Kidney (tissue), 14 donors: Measurements from ENCODE around the gene KLHL40. TPM values are rescaled to one million over a fixed set of nuclear protein-coding genes. Genes with fewer than 3 reads are reported as not detected.

Experiments
- DNase-seq, 5 donors: peaks; one replicate each; pipeline ENCODE4 v3.0.0-alpha.2; 2013 to 2020
- FAIRE-seq: peaks from 2 replicates; lab custom pipeline; 2012; peaks lifted over from hg19 to GRCh38; lab: Jason Lieb, UNC
- H3K27ac ChIP-seq, 2 donors: one replicate each; pipeline ENCODE4 v1.7.0; 2013; ENCODE audit warnings: low read depth in 2 of 2, low read length in 2 of 2, inconsistent platforms in 1 of 2
- H3K27me3 ChIP-seq: one replicate; pipeline ENCODE4 v1.7.1; 2013; ENCODE audit warnings: low read length, inconsistent platforms; ENCODE audit not compliant: control insufficient read depth, insufficient read depth
- H3K36me3 ChIP-seq, 3 donors: one replicate each; pipeline versions ENCODE4 v1.7.0 to v1.7.1; 2013; ENCODE audit warnings: low read length in 3 of 3, control low read depth in 1 of 3, inconsistent platforms in 1 of 3; ENCODE audit not compliant: insufficient read depth in 3 of 3, control insufficient read depth in 2 of 3
- H3K4me1 ChIP-seq, 3 donors: one replicate each; pipeline versions ENCODE4 v1.7.0 to v1.7.1; 2013; ENCODE audit warnings: low read length in 3 of 3, inconsistent platforms in 1 of 3, low read depth in 1 of 3; ENCODE audit not compliant: control insufficient read depth in 2 of 3, insufficient read depth in 2 of 3
- H3K4me3 ChIP-seq, 3 donors: one replicate each; pipeline versions ENCODE4 v1.7.0 to v1.8.1; 2013; ENCODE audit warnings: low read length in 3 of 3, control low read depth in 1 of 3, inconsistent platforms in 1 of 3
- H3K9ac ChIP-seq, 3 donors: one replicate each; pipeline versions ENCODE4 v1.7.0 to v1.7.1; 2013; ENCODE audit warnings: low read length in 3 of 3, control low read depth in 1 of 3, inconsistent platforms in 1 of 3
- H3K9me3 ChIP-seq, 3 donors: one replicate each; pipeline versions ENCODE4 v1.7.0 to v1.7.1; 2013; ENCODE audit warnings: low read length in 3 of 3, control low read depth in 1 of 3, inconsistent platforms in 1 of 3; ENCODE audit not compliant: control insufficient read depth in 2 of 3, insufficient read depth in 1 of 3
- CTCF ChIP-seq: IDR thresholded peaks from 3 replicates; pipeline ENCODE4 v1.5.1; 2012; ENCODE audit warnings: mild to moderate bottlenecking, moderate library complexity, borderline replicate concordance; ENCODE audit not compliant: insufficient read depth; ENCODE audit errors: extremely low read depth
- intact Hi-C: fragments of 100-400 bp; cut with DNase I; formaldehyde crosslinking; loops from one replicate; pipeline ENCODE4 v1.11.1; 2022
- polyA plus RNA-seq: library from polyadenylated mRNA; stranded (reverse); fragments of 350-450 nt; fragmentation: Illumina TruSeq; extraction: RNeasy Lipid Tissue Mini Kit (QIAGEN cat#74804); gene quantifications from one replicate; pipeline ENCODE4 v1.2.3, GENCODE V29; 2014; ENCODE audit warnings: low read depth, low replicate concordance; ENCODE audit not compliant: insufficient read depth
- total RNA-seq: library from RNA; stranded (reverse); fragmentation: NEBNext Ultra II Directional; extraction: Animal tissue kit (Norgen Biotek cat#: 25700); gene quantifications from one replicate; pipeline ENCODE4 v1.2.1, GENCODE V29; 2021
- donor health status: control.
- donor health status: control.
- donor health status: control.
- donor health status: control.
- donor health status: control.
- donor health status: DM: yes; HTN: yes; CAD: no.
- donor health status: Normal renal cell carcinoma (clear cell type).

Gene KLHL40
- total and polyA plus RNA-seq, 2 donors from 2014 or later = not detected

DNA sequence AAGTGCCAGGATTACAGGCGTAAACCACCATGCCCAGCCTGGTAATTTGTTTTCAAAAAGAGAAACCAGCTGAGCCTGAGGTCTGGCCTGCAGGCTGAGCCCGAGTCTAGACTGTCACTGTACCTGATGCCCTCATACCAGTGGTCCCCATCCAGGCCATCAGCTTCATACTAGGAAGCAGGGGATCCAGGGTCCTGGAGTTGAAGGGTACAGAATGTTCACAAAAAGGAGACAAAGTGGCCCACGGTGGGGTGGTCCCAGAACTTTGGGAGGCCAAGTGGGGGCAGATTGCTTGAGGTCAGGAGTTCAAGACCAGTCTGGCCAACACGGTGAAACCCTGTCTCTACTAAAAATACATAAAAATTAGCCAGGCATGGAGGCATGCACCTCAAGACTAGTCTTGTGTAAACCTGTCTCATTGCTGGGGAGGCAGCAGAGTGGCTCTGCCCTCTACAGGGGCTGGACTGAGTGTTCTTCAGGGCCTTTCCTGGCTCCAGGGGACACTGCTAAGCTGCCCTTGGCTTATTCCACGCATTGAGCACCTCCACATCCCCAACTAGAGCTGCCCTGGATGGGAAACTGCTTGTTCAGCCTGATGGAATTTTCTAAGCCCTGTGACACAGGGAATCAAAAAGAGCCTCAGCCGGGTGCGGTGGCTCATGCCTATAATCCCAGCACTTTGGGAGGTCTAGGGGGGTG lies 25.1 kb downstream of the KLHL40 start:
- Histone ChIP-seq H3K4me1 (no peaks in the 10 kb centered on the region), H3K27ac (no peak overlapping the region), H3K36me3 (no peaks in the 10 kb centered on the region), H3K27me3 (no peaks in the 10 kb centered on the region), H3K9me3 (no peaks in the 10 kb centered on the region), H3K9ac (no peak overlapping the region), H3K4me3 (no peak overlapping the region)
- DNase-seq (peak in 1 of 5 donors; percentile 24), FAIRE-seq (no peak)
- no peak for TF ChIP-seq CTCF
- intact Hi-C loops = no loop called here

- FAIRE-seq (no peak), DNase-seq (peak in 2 of 5 donors; percentile 23 to 24)
- intact Hi-C loops = no loop called here
These were observed 26.4 kb downstream of the KLHL40 start for GRCh38 chr3:42711491-42712343.

GRCh38 chr3:42712344-42712648 lies 27.0 kb downstream of the KLHL40 start:
- H3K27ac ChIP-seq = no peak overlapping the region

More at GRCh38 chr3:42711491-42712343, 26.4 kb downstream of the KLHL40 start:
- no peaks in the 10 kb centered on the region for H3K27me3 ChIP-seq
- H3K4me3 ChIP-seq = no peak overlapping the region
- H3K9ac ChIP-seq = no peak overlapping the region
- no peaks in the 10 kb centered on the region for H3K36me3 ChIP-seq
- no peaks in the 10 kb centered on the region for H3K4me1 ChIP-seq
- H3K27ac ChIP-seq = no peak overlapping the region
- TF ChIP-seq CTCF = no peak
- H3K9me3 ChIP-seq = no peaks in the 10 kb centered on the region

More at GRCh38 chr3:42712344-42712648, 27.0 kb downstream of the KLHL40 start:
- H3K9ac ChIP-seq = no peak overlapping the region
- DNase-seq (no peak), FAIRE-seq (no peak)
- H3K9me3 ChIP-seq = no peaks in the 10 kb centered on the region
- intact Hi-C loops = no loop called here
- TF ChIP-seq CTCF = no peak
- no peaks in the 10 kb centered on the region for H3K36me3 ChIP-seq
- no peaks in the 10 kb centered on the region for H3K4me1 ChIP-seq
- no peak overlapping the region for H3K4me3 ChIP-seq
- no peaks in the 10 kb centered on the region for H3K27me3 ChIP-seq
